Nephron (organoid): ENCODE measurements around the gene PRKACB.

Experiments
- H3K27ac Mint-ChIP-seq, 3 experiments: 2 replicates each; pipeline ENCODE4 v1.8.0; 2020; ENCODE audit warnings: mixed read lengths in 3 of 3, mild to moderate bottlenecking in 2 of 3, moderate library complexity in 1 of 3
- H3K27me3 Mint-ChIP-seq: 2 replicates; pipeline ENCODE4 v1.8.0; 2021; ENCODE audit warnings: low read depth, mild to moderate bottlenecking, moderate library complexity, mixed read lengths
- H3K36me3 Mint-ChIP-seq: 2 replicates; pipeline ENCODE4 v1.8.0; 2020; ENCODE audit warnings: low read depth, mixed read lengths
- H3K4me1 Mint-ChIP-seq: 2 replicates; pipeline ENCODE4 v1.8.0; 2020; ENCODE audit warnings: mixed read lengths
- H3K4me3 Mint-ChIP-seq, 3 experiments: 2 replicates each; pipeline ENCODE4 v1.8.0; 2020; ENCODE audit warnings: mild to moderate bottlenecking in 3 of 3, mixed read lengths in 3 of 3, moderate library complexity in 2 of 3
- H3K9me3 Mint-ChIP-seq: 2 replicates; pipeline ENCODE4 v1.8.0; 2020; ENCODE audit warnings: mixed read lengths
- TF ChIP-seq, protein P1 (sequence below), 3 experiments: fragments of 200-600 bp; sonication (generic); IDR thresholded peaks; one replicate each; pipeline ENCODE4 v1.5.0; 2021; ENCODE audit warnings: antibody characterized with exemption in 3 of 3; ENCODE audit not compliant: unreplicated experiment in 3 of 3

PRKACB gene

GRCh38 chr1:84259989-84260388 is 115.9 kb downstream of the PRKACB start:
- H3K4me1 Mint-ChIP-seq = no peaks in the 10 kb centered on the region
- H3K27ac Mint-ChIP-seq = no peak overlapping the region
- H3K9me3 Mint-ChIP-seq = no peaks in the 10 kb centered on the region
- H3K36me3 Mint-ChIP-seq = no peaks in the 10 kb centered on the region
- no peaks in the 10 kb centered on the region for H3K27me3 Mint-ChIP-seq
- H3K4me3 Mint-ChIP-seq = no peak overlapping the region
- TF ChIP-seq, protein P1, sequence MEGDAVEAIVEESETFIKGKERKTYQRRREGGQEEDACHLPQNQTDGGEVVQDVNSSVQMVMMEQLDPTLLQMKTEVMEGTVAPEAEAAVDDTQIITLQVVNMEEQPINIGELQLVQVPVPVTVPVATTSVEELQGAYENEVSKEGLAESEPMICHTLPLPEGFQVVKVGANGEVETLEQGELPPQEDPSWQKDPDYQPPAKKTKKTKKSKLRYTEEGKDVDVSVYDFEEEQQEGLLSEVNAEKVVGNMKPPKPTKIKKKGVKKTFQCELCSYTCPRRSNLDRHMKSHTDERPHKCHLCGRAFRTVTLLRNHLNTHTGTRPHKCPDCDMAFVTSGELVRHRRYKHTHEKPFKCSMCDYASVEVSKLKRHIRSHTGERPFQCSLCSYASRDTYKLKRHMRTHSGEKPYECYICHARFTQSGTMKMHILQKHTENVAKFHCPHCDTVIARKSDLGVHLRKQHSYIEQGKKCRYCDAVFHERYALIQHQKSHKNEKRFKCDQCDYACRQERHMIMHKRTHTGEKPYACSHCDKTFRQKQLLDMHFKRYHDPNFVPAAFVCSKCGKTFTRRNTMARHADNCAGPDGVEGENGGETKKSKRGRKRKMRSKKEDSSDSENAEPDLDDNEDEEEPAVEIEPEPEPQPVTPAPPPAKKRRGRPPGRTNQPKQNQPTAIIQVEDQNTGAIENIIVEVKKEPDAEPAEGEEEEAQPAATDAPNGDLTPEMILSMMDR (IDR thresholded peaks at IDR 0.05; ENCODE audit: unreplicated experiment in 3 of 3) = no peak

- no peak overlapping the region for H3K27ac Mint-ChIP-seq
- H3K9me3 Mint-ChIP-seq = no peaks in the 10 kb centered on the region
- no peaks in the 10 kb centered on the region for H3K27me3 Mint-ChIP-seq
- no peak overlapping the region for H3K4me3 Mint-ChIP-seq
- TF ChIP-seq, protein P1 (IDR thresholded peaks at IDR 0.05; ENCODE audit: unreplicated experiment in 3 of 3) = no peak
- H3K4me1 Mint-ChIP-seq = no peaks in the 10 kb centered on the region
- no peaks in the 10 kb centered on the region for H3K36me3 Mint-ChIP-seq
These were observed 116.9 kb downstream of the PRKACB start for GRCh38 chr1:84260852-84261518.

DNA sequence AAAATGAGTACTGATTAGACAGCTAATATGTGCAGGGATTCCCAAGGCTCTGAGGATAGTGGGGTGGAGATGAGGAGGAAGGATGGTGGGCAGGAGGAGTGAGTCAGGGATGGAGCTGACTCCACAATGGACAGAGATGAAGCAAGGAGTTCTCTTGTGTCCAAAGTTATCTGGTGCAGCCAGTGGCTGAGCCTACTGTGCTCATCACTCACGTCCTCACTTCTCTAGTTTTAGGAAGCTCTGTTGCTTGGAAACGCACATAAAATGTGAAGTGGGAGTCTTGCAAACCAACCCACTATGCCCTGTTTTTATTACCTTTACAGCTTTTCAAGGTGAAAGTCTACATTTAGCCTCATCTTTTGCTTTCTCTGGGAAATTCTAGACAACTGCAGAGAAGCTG is 120.9 kb downstream of the PRKACB start:
- TF ChIP-seq, protein P1 (IDR thresholded peaks at IDR 0.05; ENCODE audit: unreplicated experiment in 3 of 3) = no peak
- peaks cover 6% of the 10 kb centered on the region for H3K4me1 Mint-ChIP-seq
- H3K36me3 Mint-ChIP-seq = no peaks in the 10 kb centered on the region
- H3K9me3 Mint-ChIP-seq = no peaks in the 10 kb centered on the region
- no peak overlapping the region for H3K4me3 Mint-ChIP-seq
- H3K27ac Mint-ChIP-seq = no peak overlapping the region
- H3K27me3 Mint-ChIP-seq = no peaks in the 10 kb centered on the region

DNA sequence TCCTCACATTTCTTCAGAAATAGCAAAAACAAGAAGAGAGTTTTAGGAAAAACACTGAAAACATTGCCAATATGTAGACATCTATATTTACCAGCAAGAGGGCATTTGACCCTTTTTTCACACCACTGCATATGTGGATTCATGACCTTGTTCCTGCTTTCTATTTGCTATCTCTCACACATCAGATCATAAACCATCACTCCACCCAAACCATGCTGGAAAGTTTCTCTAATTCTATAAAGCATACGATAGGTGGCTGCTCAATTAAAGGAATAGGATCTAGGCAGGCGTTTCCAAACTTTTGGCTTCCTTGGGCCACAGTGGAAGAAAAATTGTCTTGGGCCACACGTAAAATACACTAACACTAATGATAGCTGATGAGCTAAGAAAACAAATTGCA is 121.8 kb downstream of the PRKACB start:
- Mint-ChIP-seq H3K27ac (no peak overlapping the region), H3K4me1 (peaks cover 9% of the 10 kb centered on the region), H3K4me3 (no peak overlapping the region), H3K9me3 (no peaks in the 10 kb centered on the region), H3K36me3 (no peaks in the 10 kb centered on the region), H3K27me3 (no peaks in the 10 kb centered on the region)
- TF ChIP-seq, protein P1 (IDR thresholded peaks at IDR 0.05; ENCODE audit: unreplicated experiment in 3 of 3) = no peak

DNA sequence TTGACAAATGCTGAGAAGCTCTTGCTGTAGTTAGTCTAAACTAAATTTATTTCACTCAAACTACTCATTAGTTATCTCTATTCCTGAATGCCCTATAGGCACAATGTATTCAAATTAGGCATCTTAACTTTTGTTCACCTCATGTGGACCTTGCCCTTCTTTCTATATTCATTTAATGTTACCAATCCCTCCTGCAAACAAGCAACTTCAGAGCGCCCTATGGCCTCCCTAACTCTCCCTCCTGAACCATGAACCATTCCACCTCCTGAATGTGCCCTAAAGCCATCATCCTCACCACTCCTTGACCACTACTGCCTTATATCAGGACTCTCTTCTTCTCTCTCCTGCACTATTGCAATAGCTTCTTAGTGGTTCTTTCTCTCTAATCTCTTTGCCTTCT is 122.7 kb downstream of the PRKACB start:
- Mint-ChIP-seq H3K27ac (no peak overlapping the region), H3K9me3 (no peaks in the 10 kb centered on the region), H3K27me3 (no peaks in the 10 kb centered on the region), H3K36me3 (no peaks in the 10 kb centered on the region), H3K4me3 (no peak overlapping the region), H3K4me1 (peaks cover 18% of the 10 kb centered on the region)
- TF ChIP-seq, protein P1 (IDR thresholded peaks at IDR 0.05; ENCODE audit: unreplicated experiment in 3 of 3) = no peak

- Mint-ChIP-seq H3K4me1 (peaks cover 25% of the 10 kb centered on the region), H3K36me3 (no peaks in the 10 kb centered on the region), H3K27me3 (no peaks in the 10 kb centered on the region), H3K4me3 (no peak overlapping the region), H3K9me3 (no peaks in the 10 kb centered on the region), H3K27ac (no peak overlapping the region)
- TF ChIP-seq, protein P1 (IDR thresholded peaks at IDR 0.05; ENCODE audit: unreplicated experiment in 3 of 3) = no peak
These were observed 123.4 kb downstream of the PRKACB start for GRCh38 chr1:84267476-84267875.
